ENCODE data around the gene GPR68. TPM values are rescaled to one million over a fixed set of nuclear protein-coding genes. Genes with fewer than 3 reads are reported as not detected.

GPR68 gene
- total RNA-seq, 4 donors from 2014 or later = 1.5 to 1.7 TPM; not detected in 2

DNA sequence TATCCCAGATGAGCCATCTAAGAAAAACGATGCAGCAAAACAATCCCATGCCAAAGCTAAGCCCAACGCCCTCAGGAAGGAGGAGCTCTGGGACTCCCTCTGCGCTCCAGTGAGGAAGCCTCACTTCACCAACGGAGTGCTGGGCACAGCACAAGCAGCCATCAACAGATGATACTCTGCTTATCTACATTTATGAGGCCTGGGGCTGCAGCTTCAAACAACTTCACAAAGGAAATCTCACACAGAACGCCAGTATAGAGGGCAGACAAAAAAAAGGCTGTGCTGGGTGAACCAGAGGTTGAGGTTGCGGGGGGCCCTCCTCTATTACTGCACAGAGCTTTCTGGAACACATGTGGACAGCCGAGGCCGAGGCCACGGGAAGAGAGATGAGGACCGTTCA is 34.9 kb upstream of the GPR68 start:
- H3K9me3 ChIP-seq = no peaks in the 10 kb centered on the region
- DNase-seq = no peak
- no peak overlapping the region for H3K4me3 ChIP-seq
- peaks cover 0 to 75% (median 0%) of the 10 kb centered on the region in 3 donors for H3K36me3 ChIP-seq
- TF ChIP-seq POLR2A (IDR thresholded peaks at IDR 0.05) = no peak
- TF ChIP-seq, protein P1, sequence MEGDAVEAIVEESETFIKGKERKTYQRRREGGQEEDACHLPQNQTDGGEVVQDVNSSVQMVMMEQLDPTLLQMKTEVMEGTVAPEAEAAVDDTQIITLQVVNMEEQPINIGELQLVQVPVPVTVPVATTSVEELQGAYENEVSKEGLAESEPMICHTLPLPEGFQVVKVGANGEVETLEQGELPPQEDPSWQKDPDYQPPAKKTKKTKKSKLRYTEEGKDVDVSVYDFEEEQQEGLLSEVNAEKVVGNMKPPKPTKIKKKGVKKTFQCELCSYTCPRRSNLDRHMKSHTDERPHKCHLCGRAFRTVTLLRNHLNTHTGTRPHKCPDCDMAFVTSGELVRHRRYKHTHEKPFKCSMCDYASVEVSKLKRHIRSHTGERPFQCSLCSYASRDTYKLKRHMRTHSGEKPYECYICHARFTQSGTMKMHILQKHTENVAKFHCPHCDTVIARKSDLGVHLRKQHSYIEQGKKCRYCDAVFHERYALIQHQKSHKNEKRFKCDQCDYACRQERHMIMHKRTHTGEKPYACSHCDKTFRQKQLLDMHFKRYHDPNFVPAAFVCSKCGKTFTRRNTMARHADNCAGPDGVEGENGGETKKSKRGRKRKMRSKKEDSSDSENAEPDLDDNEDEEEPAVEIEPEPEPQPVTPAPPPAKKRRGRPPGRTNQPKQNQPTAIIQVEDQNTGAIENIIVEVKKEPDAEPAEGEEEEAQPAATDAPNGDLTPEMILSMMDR (IDR thresholded peaks at IDR 0.05) = no peak
- no peaks in the 10 kb centered on the region for H3K4me1 ChIP-seq
- no peaks in the 10 kb centered on the region for H3K27me3 ChIP-seq
- no peak overlapping the region for H3K27ac ChIP-seq

DNA sequence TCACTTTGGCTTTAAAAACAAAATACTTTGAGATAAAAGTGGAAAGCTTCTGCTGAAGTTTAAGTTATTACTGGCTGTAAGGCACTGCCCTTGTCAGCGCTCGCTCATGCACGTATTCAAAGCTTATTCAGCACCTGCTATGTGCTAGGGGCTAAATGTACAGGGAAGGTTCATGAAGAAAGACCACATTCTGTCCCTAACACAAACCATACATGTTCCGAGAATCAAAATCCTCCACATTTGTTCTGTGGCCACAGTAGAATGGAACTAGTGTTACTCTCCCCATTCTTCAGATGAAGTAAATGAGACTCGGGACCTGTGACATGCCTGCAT is 33.8 kb upstream of the GPR68 start:
- Histone ChIP-seq H3K4me1 (no peaks in the 10 kb centered on the region), H3K9me3 (no peaks in the 10 kb centered on the region), H3K4me3 (no peak overlapping the region), H3K36me3 (peaks cover 0 to 78% (median 0%) of the 10 kb centered on the region in 3 donors), H3K27ac (no peak overlapping the region), H3K27me3 (no peaks in the 10 kb centered on the region)
- DNase-seq = no peak
- TF ChIP-seq POLR2A (IDR thresholded peaks at IDR 0.05) = no peak
- TF ChIP-seq, protein P1 (IDR thresholded peaks at IDR 0.05) = no peak

DNA sequence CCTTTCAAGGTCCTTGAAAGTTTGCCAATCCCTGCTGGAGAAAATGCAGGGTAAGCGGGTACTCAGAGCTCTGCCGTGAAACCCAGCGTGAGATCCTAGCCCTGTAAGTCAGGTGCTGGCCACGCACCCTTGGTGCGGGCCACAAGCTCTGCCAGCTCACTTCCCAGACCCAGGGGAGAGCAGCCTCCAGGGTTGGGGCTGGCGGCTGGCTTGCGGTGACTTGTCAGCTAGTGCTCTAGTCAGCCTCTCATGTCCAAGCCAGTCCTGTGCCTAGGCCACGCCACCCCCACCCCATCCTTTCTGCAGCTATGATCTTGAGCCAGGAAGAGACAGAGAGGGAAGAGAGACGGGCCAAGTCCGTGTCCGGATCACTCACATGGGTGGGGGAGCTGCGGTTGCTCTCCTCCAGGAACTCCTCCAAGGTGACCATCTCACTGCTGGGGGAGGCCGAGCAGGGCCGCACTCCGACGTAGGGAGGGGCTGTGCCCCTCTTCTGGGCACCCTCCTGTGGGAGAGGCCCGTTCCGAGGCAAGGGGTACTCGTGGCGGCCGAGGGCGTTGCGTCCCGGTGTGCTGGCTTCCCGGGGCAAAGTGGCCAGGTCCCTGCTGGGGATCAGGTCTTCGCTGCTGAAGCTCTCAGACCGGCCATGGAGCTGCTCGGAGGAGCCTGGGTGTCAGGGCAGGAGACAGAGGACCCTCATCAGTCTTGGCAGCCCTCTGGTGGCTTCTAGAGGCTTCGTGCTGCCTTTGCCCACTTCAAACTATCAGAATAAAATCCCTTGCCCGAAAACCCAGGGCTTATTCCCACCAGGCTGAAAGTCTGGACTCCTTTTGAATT is 33.3 kb upstream of the GPR68 start:
- DNase-seq = no peak
- no peaks in the 10 kb centered on the region for H3K9me3 ChIP-seq
- no peaks in the 10 kb centered on the region for H3K4me1 ChIP-seq
- H3K27me3 ChIP-seq = no peaks in the 10 kb centered on the region
- H3K4me3 ChIP-seq = no peak overlapping the region
- TF ChIP-seq POLR2A (IDR thresholded peaks at IDR 0.05) = no peak
- TF ChIP-seq, protein P1 (IDR thresholded peaks at IDR 0.05) = no peak
- no peak overlapping the region for H3K27ac ChIP-seq
- peaks cover 0 to 78% (median 0%) of the 10 kb centered on the region in 3 donors for H3K36me3 ChIP-seq

DNA sequence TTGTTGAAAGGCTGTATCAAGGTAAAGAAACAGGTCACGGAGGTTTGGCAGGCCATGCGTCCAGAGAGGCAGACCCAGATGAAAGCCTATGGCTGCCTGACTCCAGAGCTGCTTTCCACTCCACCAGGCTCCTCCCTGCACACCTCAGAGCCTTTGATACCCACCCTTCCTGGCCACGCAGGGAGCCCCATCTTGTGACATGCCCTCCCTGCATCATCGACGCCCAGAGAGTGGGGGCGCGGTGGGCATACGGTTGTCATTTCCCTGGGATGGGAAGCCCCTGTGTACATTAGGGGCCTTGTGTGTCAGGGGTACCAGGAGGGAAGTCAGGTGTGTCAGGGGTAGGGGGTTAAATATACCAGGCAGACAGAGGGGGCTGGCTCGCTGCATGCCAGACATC is 30.3 kb upstream of the GPR68 start:
- no peak for TF ChIP-seq POLR2A (IDR thresholded peaks at IDR 0.05)
- TF ChIP-seq, protein P1 (IDR thresholded peaks at IDR 0.05) = no peak
- no peaks in the 10 kb centered on the region for H3K4me1 ChIP-seq
- H3K27me3 ChIP-seq = no peaks in the 10 kb centered on the region
- H3K4me3 ChIP-seq = no peak overlapping the region
- no peaks in the 10 kb centered on the region for H3K9me3 ChIP-seq
- DNase-seq = no peak
- H3K27ac ChIP-seq = no peak overlapping the region
- peaks cover 0 to 64% (median 0%) of the 10 kb centered on the region in 3 donors for H3K36me3 ChIP-seq

DNA sequence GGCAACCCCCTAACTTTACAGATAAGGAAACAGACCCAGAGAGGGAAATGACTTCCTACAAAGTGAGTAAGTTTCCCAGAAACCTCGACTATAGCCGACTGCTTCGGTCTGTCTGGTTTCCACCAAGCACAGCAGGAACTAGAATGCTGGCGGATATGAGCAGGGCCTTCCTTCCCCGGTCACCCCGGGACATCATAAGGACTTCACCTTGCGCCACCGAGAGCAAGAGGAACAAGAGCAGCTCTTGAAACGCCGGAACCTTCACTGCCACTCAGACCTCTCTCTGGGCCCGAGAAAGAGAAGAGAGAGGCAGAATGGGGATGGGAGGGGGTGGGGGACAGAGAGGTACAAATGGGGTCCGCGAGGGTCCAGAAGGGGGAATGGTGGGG is 29.4 kb upstream of the GPR68 start:
- H3K9me3 ChIP-seq = no peaks in the 10 kb centered on the region
- no peak for DNase-seq
- H3K27ac ChIP-seq = no peak overlapping the region
- TF ChIP-seq POLR2A (IDR thresholded peaks at IDR 0.05) = no peak
- TF ChIP-seq, protein P1 (IDR thresholded peaks at IDR 0.05) = no peak
- peaks cover 0 to 6% (median 0%) of the 10 kb centered on the region in 4 donors for H3K4me1 ChIP-seq
- H3K4me3 ChIP-seq = no peak overlapping the region
- H3K27me3 ChIP-seq = no peaks in the 10 kb centered on the region
- H3K36me3 ChIP-seq = peaks cover 0 to 54% (median 0%) of the 10 kb centered on the region in 3 donors
